Measurements from ENCODE around the gene FGF4.

DNA sequence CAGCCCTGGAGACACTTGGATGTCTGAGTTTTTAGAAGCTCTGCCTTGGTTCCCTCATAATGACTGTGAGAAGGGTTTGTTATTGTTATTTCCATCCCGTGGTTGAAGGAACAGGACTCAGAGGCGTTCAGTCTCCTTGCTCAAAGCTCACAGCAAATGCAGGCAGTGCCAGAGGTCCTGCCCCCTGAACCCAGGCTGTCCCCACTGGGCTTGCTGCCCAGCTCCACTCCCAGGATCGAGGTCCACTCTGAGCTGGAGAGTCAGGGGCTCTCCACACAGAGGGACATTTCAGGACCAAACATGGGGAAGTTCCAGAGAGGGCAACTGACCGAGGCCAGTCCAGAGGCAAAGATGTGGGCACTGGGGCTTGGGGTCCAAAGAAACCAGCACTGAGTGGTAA, 14.8 kb downstream of the FGF4 start:
- TF ChIP-seq POLR2AphosphoS5 (IDR thresholded peaks at IDR 0.05; ENCODE audit: borderline replicate concordance, low read depth, low read length) (no peak), EZH2 (IDR thresholded peaks at IDR 0.05) (no peak), FOXP2 (optimal IDR thresholded peaks at IDR 0.05; ENCODE audit: control extremely low read depth, extremely low read length, insufficient read depth) (no peak)
